Ovary (tissue), 9 donors: Measurements from ENCODE around the gene CRTAC1. TPM values are rescaled to one million over a fixed set of nuclear protein-coding genes. Genes with fewer than 3 reads are reported as not detected.

Source experiments
- DNase-seq, 5 donors: peaks; one replicate each; pipeline ENCODE4 v3.0.0-alpha.2; 2019 to 2020
- H3K27ac ChIP-seq, 2 donors: fragments of 200-600 bp; one replicate each; pipeline versions ENCODE4 v1.5.1 to v1.8.0; 2019 to 2022
- H3K27me3 ChIP-seq: fragments of 200-600 bp; one replicate; pipeline ENCODE4 v1.8.0; 2022
- H3K36me3 ChIP-seq: fragments of 200-600 bp; sonication (generic); one replicate; pipeline ENCODE4 v1.5.1; 2019
- H3K4me1 ChIP-seq: one replicate; pipeline ENCODE4 v1.8.1; 2013; ENCODE audit warnings: mild to moderate bottlenecking, moderate library complexity; ENCODE audit not compliant: insufficient read depth
- H3K4me3 ChIP-seq: fragments of 200-600 bp; sonication (generic); one replicate; pipeline ENCODE4 v1.5.1; 2017
- H3K9me3 ChIP-seq, 2 donors: fragments of 200-600 bp in 1 of 2; sonication (generic) in 1 of 2; one replicate each; pipeline versions ENCODE4 v1.5.1 to v1.8.1; 2013 to 2019; ENCODE audit warnings: mild to moderate bottlenecking in 1 of 2, moderate library complexity in 1 of 2
- CTCF ChIP-seq, 3 donors: fragments of 450-650 bp in 2 of 3; fragments of 200-600 bp in 1 of 3; IDR thresholded peaks; one replicate each; pipeline versions ENCODE4 v1.5.1 to v1.8.0; 2016 to 2022; ENCODE audit warnings: antibody characterized with exemption in 3 of 3, mild to moderate bottlenecking in 1 of 3
- EP300 ChIP-seq: sonication (generic); formaldehyde crosslinking; IDR thresholded peaks from one replicate; pipeline ENCODE4 v1.6.1; 2017; ENCODE audit warnings: antibody characterized with exemption
- POLR2A ChIP-seq: fragments of 450-650 bp; IDR thresholded peaks from one replicate; pipeline ENCODE4 v1.6.1; 2017; ENCODE audit warnings: antibody characterized with exemption, mild to moderate bottlenecking, moderate library complexity
- WGBS, 3 donors: extraction: QIAGEN DNeasy Blood & Tissue Kit in 1 of 3; methylation state at CpG; one replicate each; pipeline versions ENCODE4 v1.1.5 to v1.1.7; 2013 to 2017; 5-methylcytosine and 5-hydroxymethylcytosine counted together
- intact Hi-C, 4 donors: fragments of 100-400 bp; cut with DNase I; formaldehyde crosslinking; loops; one replicate each; pipeline versions ENCODE4 v1.11.0 to v1.15.1; 2022 to 2023
- polyA plus RNA-seq, 2 donors: library from polyadenylated mRNA; stranded (reverse); fragments of 200-250 nt in 1 of 2; fragments of 350-450 nt in 1 of 2; fragmentation: Illumina TruSeq in 1 of 2; extraction: RNeasy Lipid Tissue Mini Kit (QIAGEN cat#74804) in 1 of 2; gene quantifications; one replicate each; pipeline ENCODE4 v1.2.3, GENCODE V29; 2013 to 2014
- total RNA-seq, 7 donors: library from RNA; depleted of rRNA in 2 of 7; stranded (reverse); fragments of >200 nt in 2 of 7; fragmentation: NEBNext Ultra II Directional in 3 of 7; extraction: Animal tissue kit (Norgen Biotek cat#: 25700) in 3 of 7; gene quantifications; one replicate each; pipeline versions ENCODE4 v1.1.0 to v1.2.4, GENCODE V29; 2016 to 2023
- donor health status: DM: no; HTN: no; CAD: no; lungs with moderate emphysema.
- donor health status: DM: no; HTN: no; CAD: no.
- donor health status: Bipolar disorder and iron deficiency.
- donor health status: DM: yes; HTN: yes; CAD: no.
- donor health status: DM: no; HTN: no; CAD: no.
- donor health status: DM: yes; HTN: yes; CAD: no.

The CRTAC1 gene
- total and polyA plus RNA-seq, 9 donors = 0.13 to 19.5 (median 1.6) TPM

- no peaks in the 10 kb centered on the region for H3K9me3 ChIP-seq
- TF ChIP-seq EP300 = no peak
- TF ChIP-seq CTCF (IDR thresholded peaks at IDR 0.05) = no peak
- no peak for TF ChIP-seq POLR2A
- no peaks in the 10 kb centered on the region for H3K4me1 ChIP-seq
- 74 to 82% (median 75%) methylated on average over 7 of the region's 7 CpGs for WGBS, 3 donors
- H3K36me3 ChIP-seq = no peaks in the 10 kb centered on the region
- no peak overlapping the region for H3K27ac ChIP-seq
- no peak overlapping the region for H3K4me3 ChIP-seq
- no peak for DNase-seq
- intact Hi-C loops = no loop called here
- no peaks in the 10 kb centered on the region for H3K27me3 ChIP-seq
These were observed 155.0 kb downstream of the CRTAC1 start for GRCh38 chr10:97875391-97875790.

GRCh38 chr10:97874332-97874731 is 156.1 kb downstream of the CRTAC1 start:
- H3K27ac ChIP-seq = no peak overlapping the region
- intact Hi-C loops = no loop called here
- 54 to 64% (median 60%) methylated on average over 6 of the region's 6 CpGs for WGBS, 3 donors
- H3K36me3 ChIP-seq = no peaks in the 10 kb centered on the region
- no peak overlapping the region for H3K4me3 ChIP-seq
- TF ChIP-seq EP300 (no peak), CTCF (IDR thresholded peaks at IDR 0.05) (no peak), POLR2A (no peak)
- no peaks in the 10 kb centered on the region for H3K4me1 ChIP-seq
- no peaks in the 10 kb centered on the region for H3K9me3 ChIP-seq
- H3K27me3 ChIP-seq = no peaks in the 10 kb centered on the region
- no peak for DNase-seq

GRCh38 chr10:97873569-97873968 is 156.9 kb downstream of the CRTAC1 start:
- 45 to 54% (median 49%) methylated on average over 6 of the region's 6 CpGs for WGBS, 3 donors
- Histone ChIP-seq H3K9me3 (no peaks in the 10 kb centered on the region), H3K27ac (no peak overlapping the region), H3K4me3 (no peak overlapping the region), H3K4me1 (no peaks in the 10 kb centered on the region), H3K36me3 (no peaks in the 10 kb centered on the region), H3K27me3 (no peaks in the 10 kb centered on the region)
- no peak for DNase-seq
- no peak for TF ChIP-seq CTCF (IDR thresholded peaks at IDR 0.05)
- no peak for TF ChIP-seq POLR2A
- TF ChIP-seq EP300 = no peak
- intact Hi-C loops = no loop called here

GRCh38 chr10:97870990-97871389 is 159.4 kb downstream of the CRTAC1 start:
- no peak overlapping the region for H3K4me3 ChIP-seq

More at GRCh38 chr10:97870990-97871389, 159.4 kb downstream of the CRTAC1 start:
- TF ChIP-seq POLR2A (no peak), CTCF (IDR thresholded peaks at IDR 0.05) (no peak), EP300 (no peak)
- no peaks in the 10 kb centered on the region for H3K9me3 ChIP-seq
- intact Hi-C loops = no loop called here
- no peaks in the 10 kb centered on the region for H3K4me1 ChIP-seq
- no peaks in the 10 kb centered on the region for H3K27me3 ChIP-seq
- no peak overlapping the region for H3K27ac ChIP-seq
- H3K36me3 ChIP-seq = no peaks in the 10 kb centered on the region
- 62 to 75% (median 69%) methylated on average over 8 of the region's 8 CpGs for WGBS, 3 donors
- no peak for DNase-seq
